ENCODE results near the gene PCDHA12.
"Not testable (repeated sequence)": the region's sequence is repeated elsewhere in the genome, so short reads cannot be mapped to it uniquely, and the experiment has no call there.

DNA sequence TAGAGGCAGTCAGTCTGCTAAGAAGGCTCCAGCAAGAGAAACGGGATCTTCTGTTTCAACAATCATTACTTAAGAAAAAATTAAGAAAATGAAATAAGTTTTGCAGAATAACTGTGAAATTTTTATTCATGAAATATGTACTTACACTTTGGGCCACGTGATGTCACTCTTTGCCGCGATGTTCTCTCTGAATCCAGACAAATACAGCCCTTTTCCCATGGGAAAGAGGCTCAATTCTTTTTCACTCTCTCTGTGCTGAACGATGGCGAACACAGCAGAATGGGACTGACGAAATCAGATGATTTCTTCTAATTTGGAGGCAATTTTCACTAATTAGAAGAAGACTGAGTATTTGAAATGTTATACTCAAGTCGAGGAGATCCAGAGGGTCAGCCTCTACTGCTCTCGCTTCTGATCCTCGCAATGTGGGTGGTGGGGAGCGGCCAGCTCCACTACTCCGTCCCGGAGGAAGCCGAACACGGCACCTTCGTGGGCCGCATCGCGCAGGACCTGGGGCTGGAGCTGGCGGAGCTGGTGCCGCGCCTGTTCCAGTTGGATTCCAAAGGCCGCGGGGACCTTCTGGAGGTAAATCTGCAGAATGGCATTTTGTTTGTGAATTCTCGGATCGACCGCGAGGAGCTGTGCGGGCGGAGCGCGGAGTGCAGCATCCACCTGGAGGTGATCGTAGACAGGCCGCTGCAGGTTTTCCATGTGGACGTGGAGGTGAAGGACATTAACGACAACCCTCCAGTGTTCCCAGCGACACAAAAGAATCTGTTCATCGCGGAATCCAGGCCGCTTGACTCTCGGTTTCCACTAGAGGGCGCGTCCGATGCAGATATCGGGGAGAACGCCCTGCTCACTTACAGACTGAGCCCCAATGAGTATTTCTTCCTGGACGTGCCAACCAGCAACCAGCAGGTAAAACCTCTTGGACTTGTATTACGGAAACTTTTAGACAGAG lies 26.7 kb upstream of the PCDHA12 start, which contains the start of gene PCDHA9:
- TF ChIP-seq POLR2AphosphoS5, POLR2A (IDR thresholded peaks at IDR 0.05): not testable (repeated sequence)
